Cerebellar nuclear complex (tissue), 1 donor: ENCODE measurements around the gene MGAT4B.

ENCODE experiments used
- DNase-seq, 2 experiments: peaks; one replicate each; lab custom pipeline; 2025; lab: John Stamatoyannopoulos, UW

The MGAT4B gene

GRCh38 chr5:179768326-179769085 lies 38.2 kb downstream of the MGAT4B start:
- DNase-seq = no peak

DNA sequence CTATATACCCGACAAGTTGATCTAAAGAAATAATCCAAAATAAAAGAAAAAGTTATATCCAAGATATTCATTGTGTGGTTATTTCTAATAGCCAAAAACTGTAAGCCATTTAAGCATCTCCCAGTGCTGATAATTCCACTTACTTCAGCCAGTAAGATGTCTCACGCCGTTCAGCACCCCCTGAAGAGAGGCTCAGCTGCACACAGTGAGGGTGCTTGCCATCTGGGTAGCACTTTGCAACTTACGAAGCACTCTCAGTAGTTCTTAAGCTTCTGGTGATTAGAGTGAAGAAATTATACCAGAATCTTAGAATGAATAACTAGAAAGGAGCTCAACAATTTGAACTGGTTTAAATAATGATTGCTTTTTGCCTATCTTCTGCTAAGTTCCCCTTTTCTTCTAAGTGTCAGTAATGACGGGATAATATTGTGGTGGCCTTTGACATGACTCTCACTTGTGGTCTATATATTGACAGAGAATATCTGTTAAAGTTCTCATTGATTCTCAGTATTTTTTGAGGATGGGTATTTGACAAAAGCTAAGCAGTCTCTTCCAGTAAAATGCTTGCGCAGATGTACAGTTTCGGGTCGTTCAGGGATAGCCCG lies 39.1 kb downstream of the MGAT4B start:
- no peak for DNase-seq

DNA sequence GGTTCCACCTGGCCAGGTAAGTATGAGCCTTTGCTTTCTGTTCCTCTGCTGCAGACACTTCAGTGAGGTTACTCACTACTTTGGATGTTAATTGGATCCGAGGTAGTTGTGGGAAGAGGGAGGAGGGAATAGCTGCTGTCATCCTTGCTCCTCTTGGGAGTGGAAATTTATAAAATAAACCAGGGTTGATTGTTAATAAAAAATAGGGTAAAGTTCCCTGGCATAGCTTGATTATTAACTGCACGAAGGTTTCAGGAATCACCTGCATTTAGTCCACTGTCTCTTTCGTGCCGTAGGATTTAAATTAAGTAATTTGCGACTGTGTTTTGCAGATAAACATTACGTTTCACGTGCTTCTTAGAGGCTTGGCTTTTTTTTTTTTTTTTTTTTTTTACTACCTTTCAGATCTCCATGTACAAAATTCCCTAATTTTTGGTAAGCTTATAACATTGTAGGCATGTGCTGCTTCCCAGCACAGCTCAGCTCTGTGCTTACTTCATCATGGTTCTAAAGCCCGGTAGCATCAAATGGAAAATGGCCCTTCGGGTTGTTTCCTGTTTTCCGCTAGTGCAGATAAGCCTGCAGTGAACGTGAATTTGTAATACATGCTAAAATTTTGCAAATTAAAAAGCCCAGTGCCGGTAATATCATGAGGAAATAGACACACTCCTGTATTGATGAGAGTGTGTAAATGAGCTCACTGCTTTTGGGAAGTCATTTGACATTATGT lies 39.8 kb downstream of the MGAT4B start:
- no peak for DNase-seq

GRCh38 chr5:179766021-179766725 lies 40.5 kb downstream of the MGAT4B start:
- DNase-seq = no peak

GRCh38 chr5:179765400-179765799 lies 41.3 kb downstream of the MGAT4B start:
- no peak for DNase-seq

- no peak for DNase-seq
Measured at GRCh38 chr5:179764056-179764455, 42.6 kb downstream of the MGAT4B start.

- peak in 1 of 2 experiments; percentile 35 for DNase-seq
Measured at GRCh38 chr5:179763215-179763945, 43.3 kb downstream of the MGAT4B start.

- no peak for DNase-seq
Measured at GRCh38 chr5:179762781-179763176, 43.9 kb downstream of the MGAT4B start.

GRCh38 chr5:179762079-179762780 lies 44.4 kb downstream of the MGAT4B start:
- DNase-seq = no peak

- no peak for DNase-seq
Measured at GRCh38 chr5:179759581-179760551, 46.8 kb downstream of the MGAT4B start.

DNA sequence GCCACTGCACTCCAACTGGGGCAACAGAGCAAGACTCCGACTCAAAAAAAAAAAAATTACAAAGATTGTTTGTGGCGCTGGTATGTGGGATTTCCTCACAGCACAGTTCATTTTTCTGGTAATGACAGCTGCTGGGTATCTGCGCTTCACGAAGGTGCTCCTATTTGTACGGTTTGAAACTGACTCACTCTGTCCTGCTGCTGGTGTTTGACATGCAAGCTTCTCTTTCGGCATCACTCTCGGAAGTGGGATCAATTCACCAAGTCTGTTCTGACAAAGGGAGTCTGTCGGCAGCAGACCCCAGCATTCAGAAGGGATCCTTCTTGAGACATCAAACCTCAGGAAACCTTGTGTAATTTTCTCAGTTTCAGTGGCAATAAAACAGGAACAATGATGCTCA lies 47.7 kb downstream of the MGAT4B start:
- DNase-seq = no peak

GRCh38 chr5:179755022-179755421 lies 51.6 kb downstream of the MGAT4B start:
- no peak for DNase-seq

DNA sequence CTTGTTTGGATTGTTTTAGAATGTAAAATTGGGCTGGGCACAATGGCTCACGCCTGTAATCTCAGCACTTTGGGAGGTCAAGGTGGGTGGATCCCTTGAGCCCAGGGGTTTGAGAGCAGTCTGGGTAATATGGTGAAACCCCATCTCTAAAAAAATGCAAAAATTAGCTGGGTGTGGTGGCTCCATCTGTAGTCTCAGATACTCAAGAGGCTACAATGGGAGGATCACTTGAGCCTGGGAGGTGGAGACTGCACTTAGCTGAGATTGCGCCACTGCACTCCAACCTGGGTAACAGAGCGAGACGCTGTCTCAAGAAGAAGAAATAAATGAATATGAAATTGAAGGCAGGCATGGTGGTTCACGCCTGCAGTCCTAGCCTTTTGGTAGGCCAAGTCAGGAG lies 52.7 kb downstream of the MGAT4B start:
- no peak for DNase-seq

- no peak for DNase-seq
Measured at GRCh38 chr5:179749857-179750508, 56.7 kb downstream of the MGAT4B start.

DNA sequence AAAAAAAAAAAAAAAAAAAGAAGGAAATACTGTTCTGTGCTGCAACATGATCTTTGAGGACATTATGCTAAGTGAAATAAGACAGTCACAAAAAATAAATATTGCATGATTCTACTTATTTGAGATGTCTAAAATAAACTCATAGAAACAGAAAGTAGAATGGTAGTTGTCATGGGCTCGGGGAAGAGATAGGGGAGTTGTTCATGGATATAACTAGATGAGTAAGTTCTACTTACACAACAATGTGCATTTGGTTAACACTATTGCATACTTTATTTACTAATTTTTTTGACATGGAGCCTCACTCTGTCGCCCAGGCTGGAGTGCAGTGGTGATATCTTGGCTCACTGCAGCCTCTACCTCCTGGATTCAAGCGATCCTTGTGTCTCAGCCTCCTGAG lies 58.9 kb downstream of the MGAT4B start:
- DNase-seq = no peak
